NCI-H226 (cell line): ENCODE results near the gene HIPK3.
A peak's percentile ranks its signal among the peaks of the same experiment; 100 is the strongest.
"Not testable (repeated sequence)": the region's sequence is repeated elsewhere in the genome, so short reads cannot be mapped to it uniquely, and the experiment has no call there.

ENCODE experiments used
- DNase-seq: peaks from one replicate; pipeline ENCODE4 v3.0.0-alpha.2; 2015

Gene HIPK3

DNA sequence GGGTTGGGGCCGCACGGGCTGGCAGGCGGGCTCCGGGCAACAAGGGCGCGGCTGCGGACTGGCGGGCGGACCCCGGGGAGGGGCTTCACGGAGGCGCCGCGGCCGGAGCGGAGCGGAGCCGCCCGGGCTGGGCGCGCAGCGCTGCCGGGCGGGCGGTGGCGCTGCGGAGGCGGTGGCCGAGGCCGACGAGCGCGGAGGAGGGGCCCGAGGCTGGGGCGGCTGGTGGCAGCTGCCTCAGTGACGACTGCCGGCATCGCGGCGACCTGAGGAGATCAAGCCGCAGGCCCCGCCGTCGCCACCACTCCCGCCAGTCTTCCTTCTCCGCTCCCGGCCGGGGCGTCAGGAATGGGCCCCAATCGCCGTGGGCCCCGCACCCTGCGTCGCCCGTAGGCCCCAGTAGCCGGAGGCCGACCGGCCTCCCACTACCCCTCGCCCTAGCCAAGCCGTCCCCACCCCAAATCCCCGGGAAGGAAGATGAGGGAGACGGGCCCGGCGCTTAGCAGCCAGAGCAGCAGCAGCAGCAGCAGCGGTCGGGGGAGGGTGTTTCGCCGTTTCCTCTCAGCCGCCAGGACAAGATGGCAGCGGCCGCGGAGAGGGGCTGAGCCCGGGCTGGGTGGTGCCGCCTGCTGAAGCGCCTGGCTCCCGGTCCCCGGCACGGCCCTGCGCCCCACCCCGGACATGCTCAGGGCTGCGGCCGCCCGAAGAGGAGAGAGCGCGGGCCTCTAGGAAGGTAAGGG is at the start of gene HIPK3:
HIPK3 (plus strand) TSS at position 222 of the 737 bp plus-strand sequence.
- peak; percentile 70 for DNase-seq

DNA sequence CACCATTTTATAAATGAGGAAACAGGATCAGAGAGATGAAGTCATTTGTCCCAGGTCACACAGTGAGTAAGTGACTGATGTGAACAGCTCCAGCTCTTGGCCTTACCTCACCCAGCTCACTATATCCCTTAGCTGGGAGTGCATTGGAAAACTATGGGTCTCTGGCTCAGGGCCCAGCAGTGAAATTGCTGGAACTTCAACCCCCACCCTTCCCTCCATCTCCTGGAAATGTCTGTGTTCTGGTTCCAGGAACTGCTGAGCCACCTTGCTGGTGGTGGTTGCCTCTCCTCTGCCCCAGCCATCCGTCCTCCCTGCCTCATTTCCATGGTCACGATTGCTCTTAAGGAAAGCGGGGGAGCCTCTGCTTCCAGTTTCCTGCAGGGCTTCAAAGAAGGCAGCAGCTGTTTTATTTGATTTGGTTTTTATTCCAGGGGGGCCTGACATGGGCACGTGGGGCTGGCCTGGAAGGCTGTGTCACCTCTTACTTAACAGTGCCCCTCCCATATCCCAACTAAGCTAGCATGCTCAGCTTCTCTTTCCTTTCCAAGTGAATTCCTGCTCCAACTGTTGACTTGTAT is 49.7 kb upstream of the HIPK3 start:
- no peak for DNase-seq

DNA sequence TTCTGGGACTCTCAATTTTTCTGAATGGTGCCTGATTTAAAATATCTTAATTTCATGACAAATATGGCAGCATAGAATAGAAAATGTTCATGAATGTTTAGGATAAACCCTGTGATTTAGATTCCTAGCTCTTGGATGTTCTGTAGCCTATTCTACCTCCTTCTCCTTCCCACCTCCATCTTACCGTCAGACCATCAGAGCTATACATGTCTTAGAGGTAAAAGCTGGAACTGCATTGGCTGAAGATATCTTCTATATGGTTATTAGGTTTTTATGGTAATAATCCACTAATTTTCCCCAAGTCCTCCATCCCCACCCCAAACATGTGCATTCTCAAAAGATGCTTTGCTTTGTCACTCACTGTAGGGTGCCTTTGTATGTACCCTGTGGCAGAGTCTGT is 49.0 kb upstream of the HIPK3 start:
- no peak for DNase-seq

DNA sequence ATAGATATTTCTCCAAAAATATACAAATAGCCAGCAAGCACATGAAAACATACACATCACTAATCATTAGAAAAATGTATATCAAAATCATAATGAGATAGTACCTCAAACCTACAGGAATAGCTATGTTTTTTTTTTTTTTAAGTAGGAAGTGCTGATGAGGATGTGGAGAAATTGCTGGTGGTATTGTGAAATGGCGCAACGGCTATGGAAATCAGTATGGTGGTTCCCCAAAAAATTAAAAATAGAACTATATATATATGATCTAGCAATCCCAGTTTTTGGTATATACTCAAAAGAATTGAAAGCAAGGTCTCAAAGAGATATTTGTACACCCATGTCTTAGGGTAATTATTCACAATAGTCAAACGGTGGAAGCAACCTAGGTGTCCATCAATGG is 46.0 kb upstream of the HIPK3 start:
- no peak for DNase-seq

DNA sequence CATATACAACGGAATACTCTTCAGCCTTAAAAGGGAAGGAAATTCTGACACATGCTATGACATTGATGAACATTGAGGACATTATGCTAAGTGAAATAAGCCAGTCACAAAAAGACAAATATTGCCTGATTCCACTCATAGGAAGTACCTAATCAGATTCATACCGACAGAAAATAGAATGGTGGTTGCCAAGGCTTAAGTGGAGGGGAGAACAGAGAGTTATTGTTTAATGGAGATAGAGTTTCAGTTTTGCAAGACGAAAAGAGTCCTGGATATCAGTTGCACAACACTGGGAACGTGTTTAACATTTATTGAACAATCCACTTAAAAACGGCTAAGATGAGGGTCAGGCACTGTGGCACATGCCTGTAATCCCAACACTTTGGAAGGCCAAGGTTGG is 45.6 kb upstream of the HIPK3 start:
- no peak for DNase-seq

DNA sequence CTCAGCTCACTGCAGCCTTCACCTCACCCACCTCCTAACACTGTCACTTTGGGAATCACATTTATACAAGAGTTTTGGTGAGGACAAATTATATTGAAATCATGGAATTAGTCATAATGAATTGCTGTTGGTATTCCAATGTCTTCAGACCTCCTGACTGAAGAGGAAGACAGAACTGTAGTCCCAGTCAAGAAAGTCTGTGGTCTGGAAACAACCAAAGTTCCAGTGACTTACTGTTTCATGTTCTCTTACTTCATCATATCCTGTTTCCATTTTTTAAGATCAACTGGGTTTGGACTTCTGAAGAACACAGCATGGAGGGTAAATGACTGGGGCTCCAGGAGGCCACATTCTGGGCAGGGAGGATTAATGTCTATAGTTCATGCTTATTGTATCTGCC is 43.0 kb upstream of the HIPK3 start:
- DNase-seq, result no peak

DNA sequence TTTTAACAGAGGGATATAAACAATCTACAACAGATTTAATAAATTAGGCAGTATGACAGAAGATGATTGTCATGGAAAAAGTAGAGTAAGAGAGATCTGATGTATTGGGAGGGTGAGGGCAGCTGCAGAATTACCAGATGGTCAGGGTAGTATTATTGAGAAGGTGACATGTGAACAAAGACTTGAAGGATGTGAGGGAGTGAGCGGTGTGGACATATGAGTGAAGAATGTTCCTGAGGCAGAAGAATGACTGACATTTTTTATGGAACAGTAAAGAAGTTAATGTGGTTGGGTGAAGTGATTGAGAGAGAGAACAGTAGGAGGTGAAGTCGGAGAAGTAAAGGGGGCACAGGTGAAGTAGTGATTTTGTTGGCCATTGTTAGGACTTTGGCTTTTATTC is 42.4 kb upstream of the HIPK3 start:
- DNase-seq, result no peak

DNA sequence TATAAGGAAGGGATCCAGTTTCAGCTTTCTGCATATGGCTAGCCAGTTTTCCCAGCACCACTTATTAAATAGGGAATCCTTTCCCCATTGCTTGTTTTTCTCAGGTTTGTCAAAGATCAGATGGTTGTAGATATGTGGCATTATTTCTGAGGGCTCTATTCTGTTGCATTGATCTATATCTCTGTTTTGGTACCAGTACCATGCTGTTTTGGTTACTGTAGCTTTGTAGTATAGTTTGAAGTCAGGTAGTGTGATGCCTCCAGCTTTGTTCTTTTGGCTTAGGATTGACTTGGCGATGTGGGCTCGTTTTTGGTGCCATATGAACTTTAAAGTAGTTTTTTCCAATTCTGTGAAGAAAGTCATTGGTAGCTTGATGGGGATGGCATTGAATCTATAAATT is 40.5 kb upstream of the HIPK3 start:
- not testable (repeated sequence) for DNase-seq

DNA sequence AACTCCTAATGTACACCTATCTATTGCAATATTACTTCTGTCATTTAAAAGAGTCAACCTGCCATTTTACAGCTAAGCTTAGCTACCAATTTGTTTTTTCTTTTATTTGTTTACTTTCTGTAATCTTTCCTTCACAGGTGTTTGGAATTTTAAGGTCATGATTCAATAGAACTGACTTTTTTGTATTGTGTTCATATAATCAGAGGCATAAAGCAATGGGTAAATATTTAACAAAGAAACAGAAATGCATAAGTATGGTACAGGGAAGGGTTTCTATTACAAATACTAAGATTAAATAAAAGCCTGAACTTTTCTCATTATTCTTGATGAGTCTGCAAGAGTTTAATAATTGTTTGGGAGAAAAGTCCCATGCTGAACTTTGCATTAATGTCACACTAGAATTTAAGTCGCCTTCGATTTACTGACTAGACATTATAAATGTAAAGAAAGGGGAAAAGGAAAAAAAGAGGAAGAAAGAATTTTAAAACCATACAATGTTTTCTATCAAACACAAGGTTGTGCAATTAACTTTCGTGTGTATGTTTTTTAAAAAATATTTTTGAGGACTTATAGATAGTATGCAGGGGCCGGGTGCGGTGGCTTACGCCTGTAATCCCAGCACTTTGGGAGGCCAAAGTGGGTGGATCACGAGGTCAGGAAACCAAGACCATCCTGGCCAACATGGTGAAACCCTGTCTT is 35.0 kb upstream of the HIPK3 start:
- no peak for DNase-seq

DNA sequence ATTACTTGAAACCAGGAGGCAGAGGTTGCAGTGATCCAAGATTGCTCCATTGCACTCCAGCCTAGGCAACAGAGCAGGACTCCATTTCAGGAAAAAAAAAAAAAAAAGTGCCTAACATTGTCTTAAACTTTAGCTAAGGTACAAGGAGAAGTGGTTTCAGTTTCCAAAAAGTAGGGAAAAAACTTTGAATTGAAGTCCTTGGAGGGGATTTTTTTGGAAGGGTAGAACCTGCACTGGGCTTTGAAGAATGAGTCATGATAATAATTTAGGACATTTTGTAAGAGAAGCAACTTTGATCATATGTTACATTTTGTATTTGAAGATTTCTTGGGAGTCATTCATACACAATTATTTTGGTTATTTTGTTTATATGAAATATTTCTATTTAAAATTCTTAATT is 31.8 kb upstream of the HIPK3 start:
- no peak for DNase-seq

DNA sequence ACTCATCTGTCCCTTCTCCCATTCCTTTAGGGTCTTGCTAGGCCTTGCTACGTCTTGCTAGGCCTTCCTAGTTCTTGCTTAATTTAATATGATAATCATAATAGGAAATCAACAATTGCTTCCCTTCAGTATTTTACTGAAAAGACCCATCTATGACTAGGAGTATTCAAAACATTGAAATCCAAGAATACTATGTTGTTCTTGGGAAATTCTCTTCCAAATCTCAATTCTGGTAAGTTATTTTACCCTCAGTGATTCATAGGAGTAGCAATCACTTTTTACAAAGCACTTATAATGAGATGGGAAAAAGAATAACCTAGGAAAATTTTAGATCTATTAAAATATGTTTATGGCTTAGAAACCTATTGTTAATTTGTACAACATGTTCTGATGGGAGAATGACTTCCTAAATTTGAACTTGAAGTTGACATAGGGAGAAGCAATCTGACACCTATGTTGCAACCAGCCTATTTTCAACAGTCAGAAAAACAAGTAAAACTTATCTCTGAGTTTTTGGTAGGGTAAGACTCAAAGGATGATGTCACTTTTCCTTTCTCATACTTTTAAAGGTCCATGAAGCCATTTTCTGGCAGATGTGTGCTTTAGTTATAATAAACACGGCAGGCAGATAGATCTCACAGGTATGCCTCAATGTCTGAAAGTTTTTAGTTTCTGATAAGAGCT is 29.5 kb upstream of the HIPK3 start:
- DNase-seq, result peak; percentile 32

DNA sequence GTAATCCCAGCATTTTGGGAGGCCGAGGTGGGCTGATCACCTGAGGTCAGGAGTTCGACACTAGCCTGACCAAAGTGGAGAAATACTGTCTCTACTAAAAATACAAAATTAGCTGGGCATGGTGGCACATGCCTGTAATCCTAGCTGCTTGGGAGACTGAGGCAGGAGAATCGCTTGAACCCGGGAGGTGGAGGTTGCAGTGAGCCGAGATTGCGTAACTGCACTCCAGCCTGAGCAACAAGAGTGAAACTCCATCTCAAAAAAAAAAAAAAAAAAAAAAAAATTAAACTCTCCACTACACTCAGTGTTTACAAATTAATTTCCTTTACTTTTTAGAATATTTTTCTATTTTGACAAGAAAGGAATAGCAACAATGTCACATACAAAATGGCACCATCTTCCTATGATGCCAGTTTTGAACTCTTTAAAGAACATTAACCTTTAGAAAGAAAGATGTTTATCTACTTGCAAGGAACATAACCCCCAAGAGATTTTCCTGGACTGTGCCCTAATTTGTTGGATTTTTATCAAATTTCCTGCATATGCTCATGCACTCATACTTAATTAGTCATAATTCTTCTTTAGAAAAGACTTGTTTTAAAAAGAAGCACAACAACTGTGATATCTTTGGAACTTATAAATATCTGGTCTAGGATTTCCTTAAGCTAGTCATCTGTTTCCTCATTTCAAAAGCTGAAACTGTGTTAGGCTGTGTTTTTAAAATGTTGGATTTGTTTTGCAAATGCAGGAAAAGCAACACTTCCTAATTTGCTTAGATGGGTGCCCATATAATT is 22.6 kb upstream of the HIPK3 start:
- no peak for DNase-seq

DNA sequence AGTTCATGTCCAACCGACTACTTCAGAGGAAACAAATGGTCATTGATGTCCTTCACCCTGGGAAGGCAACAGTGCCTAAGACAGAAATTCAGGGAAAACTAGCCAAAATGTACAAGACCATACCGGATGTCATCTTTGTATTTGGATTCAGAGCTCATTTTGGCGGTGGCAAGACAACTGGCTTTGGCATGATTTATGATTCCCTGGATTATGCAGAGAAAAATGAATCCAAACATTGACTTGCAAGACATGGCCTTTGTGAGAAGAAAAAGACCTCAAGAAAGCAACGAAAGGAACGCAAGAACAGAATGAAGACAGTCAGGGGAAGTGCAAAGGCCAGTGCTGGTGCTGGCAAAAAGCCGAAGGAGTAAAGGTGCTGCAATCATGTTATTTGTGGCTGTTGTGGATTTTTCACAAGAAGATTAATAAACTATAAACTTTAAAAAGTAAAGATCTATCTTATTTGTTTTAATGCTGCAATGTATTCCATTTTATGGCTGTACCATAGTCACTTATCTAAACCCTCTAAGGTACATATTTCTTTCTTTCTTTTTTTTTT is 20.1 kb upstream of the HIPK3 start:
- no peak for DNase-seq

DNA sequence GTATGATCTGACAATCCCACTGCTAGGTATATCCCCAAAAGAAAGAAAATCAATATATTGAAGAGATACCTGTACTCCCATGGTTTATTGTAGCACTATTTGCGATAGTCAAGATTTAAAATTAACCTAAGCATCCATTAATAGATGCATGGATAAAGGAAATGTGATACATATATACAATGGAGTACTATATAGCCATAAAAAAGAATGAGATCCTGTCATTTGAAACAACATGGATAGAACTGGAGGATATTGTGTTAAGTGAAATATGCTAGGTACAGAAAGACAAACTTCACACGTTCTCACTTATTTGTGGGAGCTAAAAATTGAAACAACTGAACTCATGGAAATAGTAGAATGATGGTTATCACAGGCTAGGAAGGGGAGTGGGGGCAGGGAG is 14.6 kb upstream of the HIPK3 start:
- DNase-seq, result no peak

DNA sequence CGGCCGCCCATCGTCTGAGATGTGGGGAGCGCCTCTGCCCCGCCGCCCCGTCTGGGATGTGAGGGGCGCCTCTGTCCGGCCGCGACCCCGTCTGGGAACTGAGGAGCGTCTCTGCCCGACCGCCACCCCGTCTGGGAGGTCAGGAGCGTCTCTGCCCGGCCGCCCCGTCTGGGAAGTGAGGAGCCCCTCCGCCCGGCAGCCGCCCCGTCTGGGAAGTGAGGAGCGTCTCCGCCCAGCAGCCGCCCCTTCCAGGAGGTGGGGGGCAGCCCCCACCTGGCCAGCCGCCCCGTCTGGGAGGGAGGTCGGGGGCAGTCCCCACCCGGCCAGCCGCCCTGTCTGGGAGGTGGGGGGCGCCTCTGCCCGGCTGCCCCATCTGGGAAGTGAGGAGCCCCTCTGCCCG is 13.5 kb upstream of the HIPK3 start:
- DNase-seq, result not testable (repeated sequence)

DNA sequence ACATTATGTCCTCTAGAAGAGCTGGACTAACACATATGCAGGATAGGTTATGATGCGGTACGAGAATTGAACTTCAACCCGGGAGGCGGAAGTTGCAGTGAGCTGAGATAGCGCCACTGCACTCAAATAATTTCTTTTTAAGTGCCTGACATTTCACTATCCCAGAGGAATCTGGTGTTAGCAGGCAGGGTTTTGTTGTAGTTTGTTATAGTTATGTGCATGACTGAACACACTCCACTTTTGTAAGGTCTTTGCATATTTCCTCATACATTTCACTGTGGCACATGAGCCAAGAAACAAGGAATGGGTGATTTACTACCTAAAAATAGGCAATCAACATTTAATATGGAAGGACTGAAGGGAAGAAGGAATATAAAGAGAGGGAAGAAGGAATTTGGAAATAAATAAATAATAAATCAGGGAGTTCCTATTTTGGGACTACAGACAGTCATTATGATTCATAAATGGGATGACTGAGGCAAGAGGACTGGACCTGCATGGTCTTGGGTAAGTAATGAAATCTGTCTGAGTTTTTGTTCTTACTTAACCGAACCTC is 8.7 kb upstream of the HIPK3 start:
- DNase-seq, result no peak

DNA sequence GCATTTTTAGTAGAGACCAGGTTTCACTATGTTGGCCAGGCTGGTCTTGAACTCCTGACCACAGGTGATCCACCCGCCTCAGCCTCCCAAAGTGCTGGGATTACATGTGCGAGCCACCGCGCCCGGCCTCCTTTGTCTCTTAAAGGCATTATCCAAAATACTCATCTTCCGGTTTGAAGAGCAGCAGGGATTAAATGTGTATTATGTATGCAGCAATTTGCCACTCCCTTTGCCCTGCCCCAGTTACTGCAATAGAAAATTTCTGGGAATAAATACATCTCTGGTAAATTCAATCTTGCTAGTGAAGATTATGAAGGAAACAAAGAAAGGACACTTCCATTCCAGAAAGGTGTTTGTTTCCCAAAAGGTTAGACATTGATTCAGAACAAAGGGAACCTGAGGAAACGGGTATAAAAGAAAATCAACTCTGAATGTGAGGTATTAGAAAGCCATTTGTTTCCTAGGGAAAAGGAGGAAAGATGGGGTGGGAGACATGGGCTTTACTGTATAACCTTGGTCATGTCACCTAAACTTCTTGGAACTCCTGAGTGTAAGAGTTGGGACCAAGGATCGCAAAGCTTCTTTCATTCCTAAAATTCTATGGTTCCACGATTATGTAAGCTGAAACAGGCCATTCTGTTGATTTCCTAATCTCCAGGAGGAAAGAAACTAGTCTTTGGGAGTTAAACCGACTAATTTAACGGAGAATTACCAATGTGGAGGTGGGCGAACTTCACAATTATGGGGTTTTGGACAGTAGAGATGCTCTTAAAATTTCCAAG is 959 bp upstream of the HIPK3 start:
- DNase-seq, result no peak

DNA sequence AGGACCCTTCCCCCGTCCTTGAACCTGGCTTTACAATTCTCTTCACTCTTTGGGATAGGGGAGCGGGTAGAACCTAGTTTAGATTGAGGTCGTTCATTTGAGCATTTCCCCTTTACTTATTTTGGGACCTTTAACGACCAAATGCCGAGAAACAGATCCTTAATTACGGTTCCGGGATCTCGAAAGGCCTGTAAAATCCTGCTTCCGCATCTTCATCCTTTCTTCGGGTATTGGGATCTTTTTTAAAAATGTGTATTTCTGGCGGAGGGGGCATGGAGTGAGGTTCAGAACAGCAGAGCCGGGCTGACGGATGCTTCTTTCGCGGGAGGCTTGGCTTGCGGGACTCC is 395 bp upstream of the HIPK3 start:
- no peak for DNase-seq

DNA sequence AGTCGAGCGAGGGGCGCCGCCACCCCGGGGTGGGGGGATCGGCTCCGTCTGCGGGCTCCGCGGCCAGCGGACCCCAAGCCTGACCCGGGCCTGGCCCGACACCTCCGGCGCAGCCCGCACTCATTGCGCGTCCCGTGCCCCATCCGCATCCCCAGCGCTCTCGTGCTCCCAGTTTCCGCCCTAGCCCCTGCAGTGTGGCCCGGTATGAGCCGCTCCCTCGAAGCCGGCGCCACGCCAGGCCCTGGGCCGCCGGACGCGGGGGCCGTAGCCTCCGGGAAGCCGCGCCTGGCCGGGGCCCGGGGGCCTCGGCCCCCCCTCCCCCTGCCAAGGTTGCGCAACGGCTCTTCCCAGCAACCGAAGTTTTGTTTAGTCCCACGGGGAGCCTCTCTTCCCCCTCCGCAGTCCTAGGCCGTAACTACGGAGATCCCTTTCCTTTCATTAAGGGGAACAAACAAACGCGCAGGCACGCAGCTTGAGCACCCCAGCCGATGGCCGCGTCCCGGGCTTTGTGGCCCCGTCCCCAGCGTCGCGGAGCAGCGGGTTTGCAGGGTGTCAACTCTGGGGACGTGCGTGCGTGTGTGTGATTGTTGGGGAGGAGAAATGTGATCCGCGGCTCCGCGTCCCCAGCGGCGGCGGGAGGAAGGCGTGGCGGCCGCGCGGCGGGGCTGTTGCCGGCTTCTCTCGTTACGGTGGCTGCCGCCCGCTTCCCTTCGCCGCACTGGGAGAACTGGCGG is 883 bp downstream of the HIPK3 start:
- peak; percentile 79 for DNase-seq

DNA sequence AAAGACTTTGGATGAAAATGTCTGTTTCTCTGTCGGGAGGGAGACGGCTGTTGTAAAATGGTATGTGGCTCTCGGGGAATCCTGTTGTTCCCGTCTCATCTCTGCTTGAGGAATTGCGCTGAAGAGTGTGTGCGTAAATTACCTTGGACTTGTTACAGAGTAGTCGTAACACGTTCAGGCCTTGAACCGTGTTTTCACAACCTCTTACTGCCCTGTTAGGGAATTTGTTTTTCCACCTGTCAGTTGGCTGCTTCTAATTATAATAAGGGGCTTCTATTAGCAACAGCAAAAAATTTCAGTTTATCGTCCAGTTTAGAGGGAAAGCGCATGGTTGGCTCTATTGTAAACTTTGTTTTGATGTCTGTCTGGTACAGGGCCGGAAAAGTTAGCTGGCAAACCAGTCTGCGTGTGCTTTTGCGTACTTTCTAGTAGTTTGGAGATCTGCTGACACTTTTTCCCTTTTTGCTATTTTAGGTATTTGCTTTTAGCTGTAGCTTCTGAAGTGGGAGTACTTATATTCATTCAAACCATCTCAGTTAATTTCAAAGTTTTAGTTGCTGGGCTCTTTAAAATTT is 1.5 kb downstream of the HIPK3 start:
- peak; percentile 39 for DNase-seq
